ENCODE measurements around the gene TEX44. TPM values are rescaled to one million over a fixed set of nuclear protein-coding genes. Genes with fewer than 3 reads are reported as not detected.

Gene TEX44
- total and polyA plus RNA-seq, 9 of the 15 experiments (the other 6 are each of a cell fraction or from before 2014, with no cell fraction given): not detected

DNA sequence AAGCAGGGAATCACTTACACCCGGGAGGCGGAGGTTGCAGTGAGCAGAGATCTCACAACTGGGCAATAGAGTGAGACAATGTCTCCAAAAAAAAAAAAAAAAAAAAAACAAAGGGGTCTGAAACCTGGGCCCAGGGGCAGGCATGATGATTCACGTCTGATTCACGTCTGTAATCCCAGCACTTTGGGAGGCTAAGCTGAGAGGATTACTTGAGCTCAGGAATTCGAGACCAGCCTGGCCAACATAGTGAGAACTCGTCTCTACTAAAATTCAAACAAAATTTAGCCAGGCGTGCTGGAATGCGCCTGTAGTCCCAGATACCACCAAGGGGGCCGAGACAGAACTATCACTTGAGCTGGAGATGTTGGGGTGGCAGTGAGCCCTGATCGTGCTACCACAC lies 30.3 kb downstream of the TEX44 start:
- Histone ChIP-seq H3K79me2 (ENCODE audit: control insufficient read depth, insufficient read depth, low read length) (no peaks in the 10 kb centered on the region), H3K27ac (ENCODE audit: extremely low read depth, low read depth, low read length) (no peak overlapping the region), H3K36me3 (ENCODE audit: control insufficient read depth, insufficient read depth, low read length) (no peaks in the 10 kb centered on the region), H3K4me3 (no peak overlapping the region), H4K20me1 (replicated peaks; ENCODE audit: control insufficient read depth, insufficient read depth, low read length) (no peaks in the 10 kb centered on the region), H3K9ac (ENCODE audit: insufficient read depth in 1 of 2, low read depth in 2 of 2, low read length in 2 of 2) (no peak overlapping the region), H3K27me3 (ENCODE audit: control insufficient read depth in 2 of 2, insufficient read depth in 2 of 2, low read length in 2 of 2) (peaks cover 0 to 5% of the 10 kb centered on the region in 2 experiments; a peak in 2 of 5 replicates), H3K9me3 (replicated peaks; ENCODE audit: control insufficient read depth, insufficient read depth, low read depth, low read length) (no peaks in the 10 kb centered on the region), H3K9me1 (ENCODE audit: control insufficient read depth, insufficient read depth, low read length) (no peaks in the 10 kb centered on the region), H2AFZ (ENCODE audit: low read depth, low read length) (no peak overlapping the region), H3K4me1 (replicated peaks in 1 of 2; ENCODE audit: control insufficient read depth in 2 of 2, insufficient read depth in 2 of 2, low read length in 2 of 2) (peaks cover 0 to 5% of the 10 kb centered on the region in 2 experiments; a peak in 2 of 5 replicates), H3K4me2 (ENCODE audit: insufficient read depth, low read length) (no peak overlapping the region)
- CTCF ChIA-PET (ENCODE audit: low intra/inter-chr PET ratio): no interaction called here
- POLR2A ChIA-PET: interaction anchor here (1.7 kb wide), 1 partner anchor 86 kb away, joined by 6 read pairs; the partner anchor contains the start of gene PTMA
- no TSS peak for BruUV-seq (replicated peaks)
- intact Hi-C loops (cut with micrococcal nuclease) (no loop called here), in situ Hi-C loops (cut with MboI) (no loop called here)
- ATAC-seq: no peak
- DNase-seq (ENCODE audit: extremely low read depth in 1 of 4, low spot score in 3 of 4): no peak
- TF ChIP-seq ZNF175 (CRISPR knock-in tag; IDR thresholded peaks at IDR 0.05; ENCODE audit: low read depth): no peak
- no peak for TF ChIP-seq ZNF395 (CRISPR knock-in tag; IDR thresholded peaks at IDR 0.05)
- no peak for TF ChIP-seq RBM17 (IDR thresholded peaks at IDR 0.05; ENCODE audit: borderline replicate concordance, low read depth, low read length)
- FAIRE-seq: no peak
- WGBS (ENCODE audit: insufficient coverage, low coverage, missing lambda C conversion rate): 24% methylated on average over 6 of the region's 10 CpGs

GRCh38 chr2:231626449-231626848 lies 33.8 kb downstream of the TEX44 start:
- no peak overlapping the region for H2AFZ ChIP-seq (ENCODE audit: low read depth, low read length)
- H3K4me1 ChIP-seq (replicated peaks in 1 of 2; ENCODE audit: control insufficient read depth in 2 of 2, insufficient read depth in 2 of 2, low read length in 2 of 2): peaks cover 0 to 1% of the 10 kb centered on the region in 2 experiments; a peak in 2 of 5 replicates
- H3K36me3 ChIP-seq (ENCODE audit: control insufficient read depth, insufficient read depth, low read length): no peaks in the 10 kb centered on the region
- H3K9ac ChIP-seq (ENCODE audit: insufficient read depth in 1 of 2, low read depth in 2 of 2, low read length in 2 of 2): no peak overlapping the region
- H3K4me3 ChIP-seq: no peak overlapping the region
- no TSS peak for BruUV-seq (replicated peaks)
- H4K20me1 ChIP-seq (replicated peaks; ENCODE audit: control insufficient read depth, insufficient read depth, low read length): no peaks in the 10 kb centered on the region
- no peak for ATAC-seq
- H3K27me3 ChIP-seq (ENCODE audit: control insufficient read depth in 2 of 2, insufficient read depth in 2 of 2, low read length in 2 of 2): no peaks in the 10 kb centered on the region
- CTCF ChIA-PET (ENCODE audit: low intra/inter-chr PET ratio): no interaction called here
- H3K9me1 ChIP-seq (ENCODE audit: control insufficient read depth, insufficient read depth, low read length): no peaks in the 10 kb centered on the region
- in situ Hi-C loops (cut with MboI): no loop called here
- WGBS (ENCODE audit: insufficient coverage, low coverage, missing lambda C conversion rate): 21% methylated on average over 6 of the region's 6 CpGs
- POLR2A ChIA-PET: interaction anchor here (0.7 to 2.2 kb wide), 2 partner anchors 9 to 105 kb away, joined by 3 to 6 read pairs; no protein-coding TSS in a partner anchor
- DNase-seq (ENCODE audit: extremely low read depth in 1 of 4, low spot score in 3 of 4): no peak
- H3K9me3 ChIP-seq (replicated peaks; ENCODE audit: control insufficient read depth, insufficient read depth, low read depth, low read length): no peaks in the 10 kb centered on the region
- no peaks in the 10 kb centered on the region for H3K79me2 ChIP-seq (ENCODE audit: control insufficient read depth, insufficient read depth, low read length)
- intact Hi-C loops (cut with micrococcal nuclease): no loop called here
- no peak for FAIRE-seq
- H3K4me2 ChIP-seq (ENCODE audit: insufficient read depth, low read length): no peak overlapping the region
- H3K27ac ChIP-seq (ENCODE audit: extremely low read depth, low read depth, low read length): no peak overlapping the region
- TF ChIP-seq TEAD2 (tag; IDR thresholded peaks at IDR 0.05): no peak
- TF ChIP-seq ELF4 (CRISPR knock-in tag; IDR thresholded peaks at IDR 0.05): no peak
- TF ChIP-seq, protein P1, sequence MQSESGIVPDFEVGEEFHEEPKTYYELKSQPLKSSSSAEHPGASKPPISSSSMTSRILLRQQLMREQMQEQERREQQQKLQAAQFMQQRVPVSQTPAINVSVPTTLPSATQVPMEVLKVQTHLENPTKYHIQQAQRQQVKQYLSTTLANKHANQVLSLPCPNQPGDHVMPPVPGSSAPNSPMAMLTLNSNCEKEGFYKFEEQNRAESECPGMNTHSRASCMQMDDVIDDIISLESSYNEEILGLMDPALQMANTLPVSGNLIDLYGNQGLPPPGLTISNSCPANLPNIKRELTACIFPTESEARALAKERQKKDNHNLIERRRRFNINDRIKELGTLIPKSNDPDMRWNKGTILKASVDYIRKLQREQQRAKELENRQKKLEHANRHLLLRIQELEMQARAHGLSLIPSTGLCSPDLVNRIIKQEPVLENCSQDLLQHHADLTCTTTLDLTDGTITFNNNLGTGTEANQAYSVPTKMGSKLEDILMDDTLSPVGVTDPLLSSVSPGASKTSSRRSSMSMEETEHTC (IDR thresholded peaks at IDR 0.05): no peak
